A673 (cell line): ENCODE data around the gene TLE1.

Experiments
- CTCF ChIP-seq: fragments of 300-800, 200-600 bp; sonication (generic); conservative IDR thresholded peaks from 2 replicates; pipeline ENCODE4 v1.5.1; 2017; ENCODE audit warnings: low read depth, mild to moderate bottlenecking, antibody characterized with exemption, low read length, moderate library complexity, mixed read lengths
- EZH2 ChIP-seq: fragments of 200-600 bp; sonication (generic); IDR thresholded peaks from 2 replicates; pipeline ENCODE4 v1.6.1; 2017; ENCODE audit warnings: borderline replicate concordance, low read depth, mild to moderate bottlenecking, mixed read lengths, antibody characterized with exemption, low read length; ENCODE audit not compliant: poor library complexity, severe bottlenecking

- TF ChIP-seq EZH2 (no peak), CTCF (no peak)
Measured at GRCh38 chr9:81680506-81680905, 8.8 kb downstream of the TLE1 start.
